Stimulated activated CD8-positive, alpha-beta memory T cell treated with anti-CD3 and anti-CD28 coated beads, Interleukin-4, amount 100 ng/mL, for 48 hours (primary cell): Measurements from ENCODE around the gene SLC25A4.

Source experiments
- DNase-seq: peaks from one replicate; pipeline ENCODE4 v3.0.0-alpha.2; 2020

The SLC25A4 gene

DNA sequence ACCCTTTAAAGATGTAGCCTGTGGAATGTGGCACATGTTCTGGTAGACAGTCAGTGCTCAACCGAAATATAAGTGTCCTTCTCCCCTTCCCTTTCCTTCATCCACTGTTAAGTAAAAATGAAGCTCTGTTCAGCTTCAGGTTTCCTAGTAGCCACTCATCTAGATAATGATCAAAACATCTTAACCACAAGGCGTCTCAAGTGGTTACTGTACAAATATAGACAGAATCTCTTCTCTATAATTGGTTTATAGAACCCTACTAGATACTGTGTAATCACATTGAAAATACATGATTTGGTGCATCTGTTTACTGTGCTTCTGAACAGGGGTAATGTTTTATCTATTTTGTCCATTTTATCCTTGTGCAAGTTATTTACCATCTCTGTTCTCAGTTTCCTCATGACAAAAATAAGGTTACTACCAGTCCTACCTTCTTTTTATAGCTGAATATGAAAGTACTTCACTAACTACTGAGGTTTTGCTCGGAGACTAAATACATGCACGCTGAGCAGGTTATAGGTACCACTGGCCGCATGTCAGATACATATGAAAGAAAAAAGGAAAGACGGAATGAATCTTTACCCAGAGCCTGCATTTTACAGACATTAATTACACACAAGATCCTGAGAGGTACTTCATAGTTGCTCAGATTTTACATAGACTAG, 20.3 kb upstream of the SLC25A4 start:
- no peak for DNase-seq

DNA sequence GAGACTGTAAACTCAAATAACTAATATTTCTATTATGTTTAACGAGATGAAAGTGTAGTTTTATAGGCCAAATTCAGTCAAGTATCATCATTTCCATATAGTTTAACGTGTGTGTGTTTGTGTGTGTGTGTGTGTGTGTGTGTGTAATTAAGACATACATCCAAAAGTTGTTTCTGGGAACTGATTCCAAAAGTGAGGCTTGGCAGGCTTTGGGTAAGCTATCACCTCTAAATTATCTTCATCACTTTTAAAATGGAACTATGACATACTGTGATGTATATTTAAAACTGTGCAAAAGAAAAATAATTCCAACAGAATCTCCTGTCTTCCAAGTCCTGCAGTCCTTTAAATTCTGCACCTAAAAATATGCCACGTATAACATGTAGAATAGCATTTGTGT, 19.1 kb upstream of the SLC25A4 start:
- DNase-seq, result no peak

DNA sequence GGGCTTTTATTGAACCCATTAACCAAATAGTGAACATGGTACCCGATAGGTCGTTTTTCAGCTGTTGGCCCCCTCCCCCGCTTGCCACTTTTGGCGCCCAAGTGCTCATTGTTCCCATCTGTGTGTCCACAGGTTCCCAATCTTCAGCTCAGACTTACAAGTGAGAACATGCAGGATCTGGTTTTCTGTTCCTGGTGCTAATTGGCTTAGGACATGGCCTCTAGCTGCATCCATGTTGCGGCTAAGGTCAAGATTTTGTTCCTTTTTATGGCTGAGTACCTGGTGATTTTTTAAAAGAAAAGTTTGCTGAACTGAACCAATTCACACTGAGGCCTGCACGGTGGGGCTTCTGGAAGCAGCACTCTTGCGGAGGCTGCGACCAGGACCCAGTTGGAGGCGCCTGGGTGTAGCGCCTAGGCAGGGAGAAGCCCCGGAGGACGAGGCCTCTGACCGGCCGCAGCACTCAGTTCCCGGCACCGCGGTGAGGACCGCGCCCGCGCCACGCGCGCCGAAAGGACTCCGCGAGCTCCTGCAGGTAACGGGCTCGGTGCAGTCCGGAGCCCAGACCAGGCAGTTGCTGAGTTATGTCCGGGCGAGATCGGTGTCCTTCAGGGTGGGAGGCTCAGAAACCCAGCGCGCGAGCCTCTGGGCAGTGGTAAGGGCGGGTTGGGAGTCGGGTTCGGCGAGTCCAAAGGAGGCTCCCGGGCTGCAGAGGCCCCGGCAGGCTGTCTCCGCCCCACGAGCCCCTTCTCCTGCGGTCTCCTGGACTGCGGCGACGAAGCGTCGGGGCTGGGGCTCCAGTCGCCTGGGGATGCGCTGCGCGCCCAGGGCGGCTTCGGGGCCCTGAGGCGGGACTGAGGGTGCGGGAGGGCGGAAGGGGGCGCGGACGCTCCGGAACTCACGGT, 15.8 kb upstream of the SLC25A4 start:
- DNase-seq, result no peak

DNA sequence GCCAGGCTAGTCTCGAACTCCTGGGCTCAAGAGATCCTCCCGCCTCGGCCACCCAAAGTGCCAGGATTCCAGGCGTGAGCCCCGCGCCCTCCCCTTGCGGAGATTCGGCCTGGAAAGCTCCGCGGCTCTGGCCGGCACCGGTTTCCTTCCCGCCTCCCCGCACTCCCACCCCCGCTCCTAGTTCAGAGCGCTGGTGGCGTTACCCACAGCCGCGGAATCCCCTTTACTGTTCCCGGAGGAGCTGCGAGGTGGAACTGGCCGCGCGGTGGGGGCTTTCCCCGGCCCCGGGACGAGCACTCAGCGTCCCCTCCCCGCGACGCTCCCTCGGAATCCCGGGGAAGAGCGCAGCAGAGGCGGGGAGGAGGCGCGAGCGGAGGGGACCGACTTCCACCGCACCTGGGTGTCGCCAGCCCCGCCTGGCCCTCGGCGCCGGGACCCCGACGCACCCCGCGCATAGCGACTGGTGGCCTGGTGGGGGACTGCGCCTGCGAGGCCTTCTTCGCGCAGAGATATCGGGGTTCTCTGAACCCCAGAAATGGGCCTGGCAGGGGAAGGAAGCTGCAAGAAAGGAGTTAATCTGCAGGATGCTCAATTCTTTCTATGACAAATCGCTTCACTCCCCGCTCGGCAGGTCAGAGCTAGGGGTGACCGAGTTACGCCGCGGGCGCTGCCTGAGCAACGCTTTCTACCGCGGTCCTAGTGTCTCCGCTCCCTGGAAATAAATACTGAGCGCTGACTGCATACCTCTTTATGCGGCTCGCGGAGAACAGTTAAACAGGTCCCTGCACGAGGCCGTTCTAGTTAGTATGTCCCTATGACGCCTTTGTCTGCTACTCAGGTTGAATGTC, 14.6 kb upstream of the SLC25A4 start:
- peak; percentile 47 for DNase-seq

DNA sequence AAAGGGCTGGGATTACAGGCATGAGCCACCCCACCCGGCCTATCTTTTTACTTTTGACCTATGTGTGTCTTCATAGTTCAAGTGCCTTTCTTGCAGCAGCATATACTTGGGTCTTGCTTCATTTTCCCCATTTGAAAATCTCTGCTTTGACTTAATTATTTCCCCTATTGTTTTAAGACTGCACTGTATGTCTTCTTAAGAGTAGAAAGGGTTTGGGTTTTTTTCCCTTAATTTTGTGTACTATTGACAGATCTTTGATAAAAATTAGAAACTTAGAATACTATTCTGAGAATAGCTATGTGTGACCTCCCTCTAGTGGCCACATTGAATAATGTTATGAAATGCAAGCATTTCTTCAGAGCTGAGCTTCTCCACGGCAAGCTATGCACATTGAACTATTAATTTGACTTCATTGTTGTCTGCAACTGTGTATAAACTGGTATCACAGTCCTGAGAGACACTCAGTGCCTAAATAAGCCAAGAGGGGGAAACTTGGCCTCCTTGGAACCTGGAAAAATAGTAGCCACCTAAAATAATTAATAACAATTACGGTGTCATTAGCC, 8.7 kb upstream of the SLC25A4 start:
- no peak for DNase-seq

DNA sequence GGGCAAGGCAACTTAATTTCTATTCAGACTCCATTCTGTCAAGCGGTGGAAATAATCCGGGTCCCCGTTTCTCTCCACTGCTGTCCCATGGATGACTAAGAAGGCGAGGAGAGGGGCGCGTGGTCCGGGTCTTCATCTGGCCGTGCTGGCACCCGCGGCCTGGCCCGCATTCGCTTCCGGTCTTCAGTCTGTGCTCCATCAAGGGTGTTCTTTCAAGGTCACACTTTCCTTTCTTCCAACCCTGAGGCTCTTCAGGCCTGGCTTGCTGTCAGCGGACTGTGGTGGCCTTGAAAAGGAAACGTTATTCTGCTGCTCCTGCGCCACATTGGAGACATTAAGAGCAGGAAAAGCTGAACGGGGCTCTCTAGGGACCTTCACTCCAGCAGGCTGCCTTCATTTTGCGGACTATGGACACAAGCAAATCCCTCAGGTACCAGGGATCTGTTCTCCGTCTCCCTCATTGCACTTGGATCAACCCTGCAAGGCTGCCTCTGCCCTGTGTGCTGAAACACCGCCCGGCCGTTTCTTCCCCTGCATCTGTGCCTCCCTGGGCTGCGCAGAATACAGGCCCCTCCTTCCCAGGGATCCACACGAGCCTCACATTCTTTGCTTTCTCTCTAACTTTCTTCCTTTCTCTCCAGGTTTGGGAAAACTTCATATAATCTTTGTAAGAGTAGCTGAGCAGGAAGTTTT, 5.7 kb upstream of the SLC25A4 start:
- no peak for DNase-seq

DNA sequence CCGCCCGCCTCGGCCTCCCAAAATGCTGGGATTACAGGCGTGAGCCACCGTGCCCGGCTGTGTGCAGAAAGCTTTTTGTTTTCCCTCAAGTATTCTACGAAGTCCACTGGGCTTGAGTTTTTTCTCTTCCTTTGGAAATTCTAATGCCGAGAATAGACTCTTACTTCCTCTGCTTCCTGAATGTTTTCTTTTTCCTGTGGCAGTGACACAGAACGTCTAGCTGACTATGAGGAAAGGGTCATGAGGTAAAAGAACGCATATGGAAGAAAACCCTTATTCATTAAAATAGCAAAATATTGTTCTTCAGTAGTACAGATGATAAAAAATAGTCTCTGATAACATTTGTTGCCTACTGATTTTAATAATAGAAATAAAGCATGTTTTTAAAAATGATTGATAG, 4.9 kb upstream of the SLC25A4 start:
- no peak for DNase-seq

DNA sequence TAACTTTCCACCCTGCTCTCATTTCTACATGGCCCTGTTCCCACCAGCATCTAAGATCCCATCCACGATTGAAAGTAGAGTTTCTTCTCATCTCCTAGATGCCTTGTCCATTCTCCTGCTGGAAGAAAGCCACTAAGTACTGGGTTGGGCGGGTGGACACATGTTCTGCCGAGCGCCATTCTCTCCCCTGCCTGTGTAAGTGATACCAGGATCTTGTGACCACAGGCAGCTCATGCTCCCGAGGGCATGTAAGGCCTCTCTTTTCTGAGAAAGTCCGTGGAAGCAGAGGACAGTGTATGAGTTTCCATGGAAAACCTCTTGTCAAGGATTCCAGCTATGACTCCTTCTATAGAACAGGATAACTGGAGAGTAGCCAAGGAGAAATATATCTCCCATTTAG, 3.3 kb upstream of the SLC25A4 start:
- no peak for DNase-seq

DNA sequence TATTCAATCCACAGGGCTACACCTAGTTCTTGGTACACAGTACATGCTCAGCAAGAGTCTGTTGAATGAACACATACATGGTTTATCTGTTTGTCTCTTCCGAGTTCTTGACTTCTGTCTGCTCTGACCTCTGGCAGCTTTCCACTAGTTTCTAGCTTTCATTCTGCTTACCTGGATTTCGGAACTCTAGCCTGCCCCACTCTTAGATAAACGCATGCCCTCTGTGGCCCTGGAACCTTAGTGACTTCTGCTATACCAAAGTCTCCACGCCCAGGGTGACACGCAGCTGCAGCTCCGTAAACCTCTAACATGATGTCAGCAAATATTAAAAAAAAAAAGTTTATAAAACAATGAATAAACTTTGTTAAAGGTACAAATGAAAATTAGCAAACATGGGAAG, 1.3 kb upstream of the SLC25A4 start:
- no peak for DNase-seq

DNA sequence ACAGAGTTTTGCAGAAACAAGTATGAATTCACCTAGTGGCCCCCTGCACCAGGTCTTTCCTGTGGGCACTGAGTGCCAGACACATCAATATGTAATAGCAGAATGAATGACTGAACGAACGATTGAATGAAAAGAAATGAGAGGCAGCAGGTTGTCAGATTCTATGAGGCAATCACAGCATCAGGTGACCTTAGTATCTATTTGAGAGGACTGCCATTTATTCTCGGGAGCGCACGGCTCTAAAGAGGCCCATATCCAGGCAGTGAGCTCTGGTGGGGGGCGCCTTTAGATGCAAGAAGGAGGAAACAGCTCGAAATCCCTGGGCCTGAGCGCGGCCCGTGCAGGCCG, 528 bp upstream of the SLC25A4 start:
- no peak for DNase-seq

DNA sequence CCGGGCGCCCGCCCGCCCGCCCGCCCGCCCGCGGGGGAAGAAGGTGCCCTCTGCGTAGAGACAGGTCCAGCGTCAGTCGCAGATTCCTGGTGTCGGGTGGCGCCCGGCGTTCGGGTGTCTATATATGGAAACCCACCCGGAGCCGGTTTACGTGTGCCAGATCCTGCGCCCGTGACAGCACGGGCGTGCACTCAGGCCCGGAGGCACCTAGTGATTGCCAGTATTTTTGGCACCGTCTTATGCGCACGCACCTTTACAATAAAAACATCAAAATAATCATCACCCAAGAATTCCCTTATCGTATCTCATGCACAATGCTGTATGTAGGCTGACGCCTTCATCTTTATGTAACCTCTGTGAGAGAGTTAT, 519 bp downstream of the SLC25A4 start:
- peak; percentile 42 for DNase-seq

DNA sequence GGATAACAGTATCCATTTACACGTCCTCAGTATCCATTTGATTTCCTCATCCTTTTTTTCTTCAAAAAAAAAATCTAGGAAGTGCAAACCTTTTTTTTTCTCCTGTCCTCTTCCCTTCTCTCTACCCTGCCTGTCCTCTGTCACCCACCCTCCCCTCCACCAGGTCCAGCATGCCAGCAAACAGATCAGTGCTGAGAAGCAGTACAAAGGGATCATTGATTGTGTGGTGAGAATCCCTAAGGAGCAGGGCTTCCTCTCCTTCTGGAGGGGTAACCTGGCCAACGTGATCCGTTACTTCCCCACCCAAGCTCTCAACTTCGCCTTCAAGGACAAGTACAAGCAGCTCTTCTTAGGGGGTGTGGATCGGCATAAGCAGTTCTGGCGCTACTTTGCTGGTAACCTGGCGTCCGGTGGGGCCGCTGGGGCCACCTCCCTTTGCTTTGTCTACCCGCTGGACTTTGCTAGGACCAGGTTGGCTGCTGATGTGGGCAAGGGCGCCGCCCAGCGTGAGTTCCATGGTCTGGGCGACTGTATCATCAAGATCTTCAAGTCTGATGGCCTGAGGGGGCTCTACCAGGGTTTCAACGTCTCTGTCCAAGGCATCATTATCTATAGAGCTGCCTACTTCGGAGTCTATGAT, 1.7 kb downstream of the SLC25A4 start:
- no peak for DNase-seq

DNA sequence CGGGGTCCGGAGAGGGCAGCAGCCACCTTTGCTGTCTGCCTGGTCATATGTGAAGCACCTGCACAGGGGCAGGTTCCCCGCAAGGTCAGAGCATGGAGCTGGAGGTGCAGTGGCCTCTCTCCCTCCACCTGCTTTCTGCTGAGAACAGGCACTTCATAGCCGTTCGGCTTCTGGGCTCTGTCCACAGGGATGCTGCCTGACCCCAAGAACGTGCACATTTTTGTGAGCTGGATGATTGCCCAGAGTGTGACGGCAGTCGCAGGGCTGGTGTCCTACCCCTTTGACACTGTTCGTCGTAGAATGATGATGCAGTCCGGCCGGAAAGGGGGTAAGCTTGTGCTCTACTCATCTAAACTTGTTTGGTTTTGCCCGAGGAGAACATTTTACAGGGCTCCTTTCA, 2.5 kb downstream of the SLC25A4 start:
- DNase-seq, result no peak

DNA sequence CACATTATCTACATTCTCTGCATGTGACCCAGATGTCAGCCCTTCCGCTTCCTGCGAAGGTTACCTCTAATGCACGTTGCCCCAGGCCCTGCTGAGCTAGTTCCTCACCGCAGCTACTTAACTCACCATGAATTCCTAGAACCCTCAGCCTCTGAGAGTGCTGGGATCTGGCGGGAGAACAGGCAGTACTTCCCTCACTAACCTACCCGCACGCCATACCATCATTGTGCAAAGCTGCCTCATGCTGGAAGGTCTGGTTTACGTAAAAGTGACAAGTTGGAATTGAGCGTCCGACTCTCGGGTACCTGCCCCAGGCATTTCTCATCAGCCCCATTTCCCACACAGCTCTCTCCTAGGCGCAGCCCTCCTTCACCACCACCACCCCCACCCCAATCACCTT, 6.3 kb downstream of the SLC25A4 start:
- no peak for DNase-seq

DNA sequence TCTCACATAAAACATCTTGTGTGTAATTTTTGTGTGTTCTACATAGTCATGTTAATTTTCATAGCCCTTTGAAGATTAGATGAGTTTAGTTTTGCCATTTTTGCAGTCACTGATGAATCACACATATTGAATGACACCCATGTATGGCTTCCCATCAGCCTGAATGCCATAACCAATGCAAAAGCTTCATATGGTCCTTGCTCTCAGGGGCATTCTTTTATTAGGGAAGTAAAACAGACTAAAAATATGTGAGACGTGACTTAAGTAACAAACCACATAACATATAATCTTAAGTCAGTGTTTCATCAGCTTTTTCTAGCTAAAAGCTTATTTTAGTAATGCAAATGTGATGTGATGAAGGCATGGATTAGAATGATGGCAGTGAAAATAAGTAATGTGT, 8.2 kb downstream of the SLC25A4 start:
- no peak for DNase-seq

DNA sequence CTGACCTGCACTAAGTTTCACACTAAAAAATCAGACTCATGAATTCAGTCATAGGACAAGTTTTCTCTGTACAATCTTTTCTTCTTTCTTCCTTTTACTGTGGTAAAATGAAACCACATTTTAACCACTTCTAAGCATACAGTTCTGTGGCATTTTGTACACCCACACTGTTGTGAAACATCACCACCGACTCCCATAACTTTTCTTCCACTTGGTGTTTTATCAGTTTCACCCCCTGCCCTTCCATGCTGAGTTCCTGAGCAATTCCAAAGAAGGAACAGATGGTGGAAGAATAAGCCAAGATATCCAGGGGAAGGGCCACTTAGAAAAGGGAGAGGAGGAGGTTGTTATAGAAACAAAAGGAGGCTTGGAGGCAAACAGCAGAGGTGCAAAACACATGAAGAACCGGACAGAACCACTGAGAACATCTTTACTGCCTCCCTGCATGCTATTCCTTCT, 22.6 kb downstream of the SLC25A4 start:
- DNase-seq, result no peak

DNA sequence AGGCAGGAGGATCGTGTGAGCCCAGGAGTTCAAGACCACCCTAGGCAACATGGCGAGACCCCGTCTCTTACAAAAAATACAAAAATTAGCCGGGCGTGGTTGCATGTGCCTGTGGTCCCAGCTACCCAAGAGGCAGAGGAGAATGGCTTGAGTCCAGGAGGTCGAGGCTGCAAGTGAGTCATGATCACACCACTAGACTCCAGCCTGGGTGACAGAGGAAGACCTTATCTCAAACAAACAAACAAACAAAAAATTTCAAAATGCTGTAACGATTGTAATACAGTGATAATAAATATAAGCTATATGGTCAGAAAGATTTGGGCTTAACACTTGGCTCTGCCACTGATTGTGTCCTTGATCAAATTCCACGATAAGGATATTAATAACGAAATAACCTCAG, 24.2 kb downstream of the SLC25A4 start:
- DNase-seq, result no peak

DNA sequence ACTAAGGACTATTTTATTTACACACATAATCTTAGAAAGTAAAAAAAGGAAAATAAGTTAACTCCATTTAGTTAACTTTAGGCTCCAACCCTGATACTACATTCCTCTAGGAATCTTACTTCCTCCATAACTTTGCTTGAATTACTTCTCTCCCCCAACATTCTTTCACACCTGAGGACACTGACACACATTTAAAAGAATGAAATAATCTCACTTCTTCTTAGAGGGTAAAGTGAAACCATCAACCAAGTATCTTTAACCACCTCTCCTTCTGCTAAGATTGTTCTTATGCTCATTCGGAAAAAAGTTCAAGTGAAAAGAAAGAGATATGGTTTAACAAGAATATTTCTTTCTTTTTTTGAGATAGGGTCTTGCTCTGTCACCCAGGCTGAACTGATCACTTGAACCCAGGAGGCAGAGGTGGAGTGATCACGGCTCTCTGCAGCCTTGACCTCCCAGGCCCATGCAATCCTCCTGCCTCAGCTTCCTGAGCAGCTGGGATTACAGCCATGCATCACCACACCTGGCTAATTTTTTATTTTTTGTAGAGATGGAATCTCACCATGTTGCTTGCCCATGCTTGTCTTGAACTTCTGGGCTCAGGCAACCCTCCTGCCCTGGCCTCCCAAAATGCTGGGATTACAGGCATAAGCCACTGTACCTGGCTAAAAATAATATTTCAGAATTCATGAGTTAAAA, 28.5 kb downstream of the SLC25A4 start:
- DNase-seq, result no peak

DNA sequence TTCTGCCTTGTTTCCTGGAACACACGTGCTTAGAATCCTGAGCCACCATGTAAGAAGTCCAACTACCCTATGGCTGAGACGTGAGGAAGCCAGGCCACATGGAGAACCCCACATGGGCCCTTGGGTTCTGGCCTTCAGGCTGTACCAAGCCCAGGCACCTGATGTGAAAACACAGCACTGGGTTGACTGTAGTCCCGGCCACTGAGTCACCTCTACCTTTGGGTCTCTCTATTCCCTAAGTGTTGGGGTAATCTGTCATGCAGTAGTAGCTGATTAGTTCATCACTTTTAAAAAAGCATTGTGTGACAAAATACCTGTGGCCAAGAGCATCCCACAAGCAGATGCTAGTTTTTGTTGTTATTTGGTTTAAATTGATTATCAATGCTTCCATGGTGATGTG, 36.4 kb downstream of the SLC25A4 start:
- DNase-seq, result no peak

DNA sequence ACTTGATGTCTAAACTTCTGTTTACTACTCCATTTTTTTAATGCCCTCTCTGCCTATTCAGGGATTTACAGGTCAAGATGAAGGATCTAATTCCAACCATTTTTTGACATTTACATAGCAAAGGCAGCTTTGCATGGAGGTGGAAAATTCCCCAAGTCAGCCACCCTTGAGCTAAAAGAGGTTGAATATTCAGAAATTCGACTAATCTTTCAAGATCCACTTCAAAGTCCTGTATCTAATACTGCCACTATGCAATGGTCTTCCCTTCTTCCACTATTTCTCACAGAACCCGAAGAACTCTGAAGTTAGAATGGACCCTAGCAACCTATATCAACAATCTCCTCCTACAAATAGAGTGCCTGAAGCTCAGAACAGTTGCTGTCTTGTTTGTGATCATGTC, 39.2 kb downstream of the SLC25A4 start:
- DNase-seq, result no peak

DNA sequence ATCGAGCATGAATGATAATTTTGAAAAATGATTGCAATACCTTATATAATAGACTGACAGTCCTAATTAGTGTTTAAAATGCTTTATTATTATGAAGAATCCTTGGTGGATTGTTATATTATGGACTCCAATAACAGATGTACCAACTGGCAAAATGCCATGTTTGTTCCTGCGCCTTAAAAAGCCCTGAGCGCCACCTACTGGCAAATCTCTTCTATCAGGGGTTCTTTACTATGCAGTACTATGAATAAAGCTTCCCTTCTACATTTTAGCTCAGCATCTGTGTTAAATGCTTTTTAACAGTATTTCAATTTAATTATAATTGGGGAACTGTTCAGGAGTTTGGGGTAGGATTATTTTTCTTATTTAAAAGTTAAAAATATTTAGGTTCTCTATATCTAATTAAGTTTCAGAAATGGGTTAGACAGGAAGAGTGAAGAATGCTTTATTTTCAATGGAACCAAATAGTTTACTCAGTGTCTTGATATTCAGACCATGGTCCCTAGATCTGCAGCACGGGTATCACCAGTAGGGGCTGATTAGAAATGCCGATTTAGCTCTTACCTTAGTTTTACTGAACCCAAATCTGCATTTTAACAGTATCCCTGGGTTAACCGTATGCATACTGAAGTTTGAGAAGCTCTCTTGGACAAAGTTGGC, 40.7 kb downstream of the SLC25A4 start:
- peak; percentile 83 for DNase-seq
